ENCODE data around the gene PIR.

Gene PIR

DNA sequence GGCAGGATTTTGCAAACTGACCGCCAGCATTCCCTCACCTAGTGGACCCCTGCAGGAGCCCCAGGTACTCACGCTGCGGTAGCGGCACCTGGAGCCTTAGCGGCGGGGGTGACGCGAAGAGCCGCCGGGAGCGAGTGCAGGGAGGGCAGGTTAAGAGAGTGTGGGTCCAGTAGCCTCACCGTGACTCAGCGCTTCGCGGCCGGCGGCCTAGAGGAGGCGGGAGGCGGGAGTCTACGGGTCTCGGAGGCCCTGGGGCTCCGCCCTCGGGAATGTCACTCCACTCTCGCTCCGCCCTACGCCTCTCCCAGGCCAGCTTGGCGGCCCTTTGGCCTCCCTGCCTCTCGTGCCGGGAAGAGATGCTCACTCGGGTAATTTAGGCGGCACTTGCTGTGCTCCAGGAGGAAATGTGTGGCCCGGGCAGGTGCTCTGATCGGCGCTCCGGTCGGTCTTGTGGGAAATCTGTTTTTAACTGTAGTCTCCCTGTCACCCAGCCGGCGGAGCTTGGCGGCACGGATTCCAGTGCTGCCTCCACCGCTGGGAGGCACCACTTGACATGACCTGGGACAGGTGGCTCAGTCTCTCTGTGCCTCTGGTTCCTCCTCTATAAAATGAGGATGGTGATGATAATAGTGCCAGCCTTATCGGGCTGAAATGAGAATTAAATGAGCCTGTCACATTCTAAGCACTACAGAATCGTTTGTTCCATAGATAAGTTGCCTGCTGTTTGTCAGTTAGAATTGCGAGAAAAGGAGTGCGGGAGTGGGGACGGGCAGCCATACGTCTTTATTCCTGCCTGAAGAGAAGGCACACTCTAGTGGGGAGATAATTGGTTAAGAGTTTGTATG lies at the start of gene PIR:
Gene PIR (minus strand): TSS at position 216 of the 845 bp plus-strand sequence. CDS start 2,076 bp downstream, outside the sequence.
- peak; percentile 30 for DNase-seq

DNA sequence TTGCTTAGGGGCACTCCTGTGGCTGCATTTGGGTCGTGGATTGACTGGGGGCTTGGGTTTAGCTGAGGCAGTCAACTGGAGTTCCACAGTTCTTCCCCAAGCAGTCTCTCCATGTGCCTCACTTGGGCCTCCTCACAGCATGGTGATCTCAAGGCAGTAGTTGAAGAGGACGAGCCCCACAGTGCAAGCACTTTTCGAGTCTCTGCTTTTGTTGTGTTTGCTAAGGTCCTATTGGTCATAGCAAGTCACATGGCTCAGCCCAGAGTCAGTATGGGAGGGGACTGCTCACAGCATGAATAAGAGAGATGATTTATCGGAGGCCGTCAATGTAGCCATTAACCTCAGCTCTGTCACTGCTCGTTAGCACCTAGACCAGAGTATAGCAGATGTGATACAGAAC lies 37.2 kb upstream of the PIR start:
- no peak for DNase-seq

DNA sequence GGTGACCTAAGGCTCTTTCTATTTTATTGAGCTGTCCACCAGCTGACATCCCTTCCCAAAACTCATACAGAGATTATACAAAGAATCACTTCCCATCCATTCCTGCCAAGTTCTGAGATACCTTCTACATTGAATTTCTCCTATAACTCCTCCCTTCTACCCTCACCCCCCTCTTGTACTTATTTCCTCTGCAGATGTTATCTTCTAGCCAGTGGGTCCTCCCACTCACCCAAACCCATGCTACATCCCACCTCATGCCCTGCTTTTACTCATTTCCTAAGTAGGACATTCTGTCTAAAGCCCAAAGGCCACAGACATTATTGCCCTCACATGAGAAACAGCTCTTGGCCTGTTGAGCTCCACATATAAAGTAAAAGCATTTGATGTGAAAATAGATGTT lies 36.0 kb upstream of the PIR start:
- DNase-seq, result no peak

DNA sequence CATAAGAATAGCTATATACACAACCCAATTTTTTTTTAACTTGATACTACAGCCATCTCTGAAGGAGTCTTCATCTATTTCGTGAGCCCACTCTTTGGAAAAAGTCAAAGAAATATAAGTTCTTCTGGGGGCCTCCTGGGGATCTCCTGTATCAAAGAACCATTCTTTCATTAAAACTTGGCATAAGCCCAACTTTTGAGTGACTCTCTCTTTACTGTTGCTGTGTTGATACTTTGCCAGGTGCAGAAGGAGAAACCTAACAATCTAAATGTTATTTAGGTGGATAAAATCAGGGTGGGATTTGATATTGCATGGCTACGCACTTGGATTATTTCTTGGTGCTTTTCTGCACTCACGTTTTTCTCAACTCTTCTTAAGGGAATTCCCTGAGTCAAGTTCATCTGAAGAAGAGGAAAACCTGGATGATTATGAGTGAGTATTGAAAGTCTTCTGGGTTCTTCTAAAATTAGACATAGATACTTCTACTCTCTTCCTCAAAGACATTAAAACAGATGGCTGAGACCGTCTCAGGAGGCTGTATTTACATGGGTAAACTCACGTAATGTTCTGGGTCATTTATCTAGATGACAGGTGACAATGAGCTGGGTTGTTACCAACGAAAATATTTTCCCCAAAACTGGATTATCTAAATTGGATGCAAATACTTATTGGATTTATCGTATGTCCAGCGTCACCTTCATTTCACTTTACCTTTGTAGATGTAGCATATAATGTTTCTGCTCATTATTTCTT lies 32.7 kb upstream of the PIR start:
- DNase-seq, result no peak

- no peak for DNase-seq
These were observed 31.3 kb upstream of the PIR start for GRCh38 chrX:15524417-15524816.

DNA sequence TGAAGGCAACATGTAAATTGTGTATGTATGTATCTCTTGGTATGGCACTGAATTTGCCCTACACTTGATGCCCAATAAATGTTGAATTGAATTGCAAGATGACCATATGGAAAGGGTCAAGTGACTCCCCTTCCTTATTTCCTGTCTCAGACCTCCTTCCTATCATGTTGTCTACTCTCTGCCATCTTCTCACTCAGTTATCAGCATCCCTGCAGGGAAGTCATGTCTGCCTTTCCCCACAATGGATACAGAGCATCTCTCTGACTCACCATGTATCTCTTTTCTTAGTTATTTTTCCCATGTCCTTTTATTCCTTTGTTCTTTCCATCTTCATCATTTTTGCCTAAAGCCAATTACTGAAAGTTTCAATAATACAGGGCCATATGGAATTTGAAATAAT lies 30.0 kb upstream of the PIR start:
- DNase-seq, result no peak

GRCh38 chrX:15522464-15522863 lies 29.3 kb upstream of the PIR start:
- no peak for DNase-seq

- DNase-seq, result no peak
These were observed 22.8 kb upstream of the PIR start for GRCh38 chrX:15515931-15516330.

GRCh38 chrX:15514279-15514678 lies 21.1 kb upstream of the PIR start:
- no peak for DNase-seq

DNA sequence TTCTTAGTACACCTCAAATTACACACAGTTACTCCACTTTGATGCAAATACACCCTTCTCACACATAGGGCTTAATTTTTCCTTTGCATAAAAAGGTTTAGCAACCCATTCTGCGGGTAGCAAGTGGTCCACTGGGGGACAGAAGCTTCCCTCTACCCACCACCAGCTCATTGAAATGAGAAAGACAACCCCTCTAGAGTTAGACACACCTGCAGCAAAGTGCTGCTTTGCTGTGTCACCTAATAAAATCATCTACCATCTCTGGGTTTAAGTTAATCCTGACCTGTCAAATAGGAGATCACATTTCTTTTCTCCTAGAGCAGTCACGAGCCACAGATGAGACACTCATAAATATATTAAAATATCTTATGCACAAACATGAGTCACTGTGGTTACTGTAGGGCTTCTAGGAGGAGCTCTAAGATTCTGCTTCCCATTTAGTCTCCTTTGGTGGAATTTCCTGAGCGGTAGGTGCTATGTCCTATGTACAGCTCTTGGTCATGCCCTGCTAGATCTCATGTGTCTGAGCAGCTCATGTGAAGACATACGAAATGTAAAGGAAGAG lies 19.4 kb upstream of the PIR start:
- DNase-seq, result no peak

DNA sequence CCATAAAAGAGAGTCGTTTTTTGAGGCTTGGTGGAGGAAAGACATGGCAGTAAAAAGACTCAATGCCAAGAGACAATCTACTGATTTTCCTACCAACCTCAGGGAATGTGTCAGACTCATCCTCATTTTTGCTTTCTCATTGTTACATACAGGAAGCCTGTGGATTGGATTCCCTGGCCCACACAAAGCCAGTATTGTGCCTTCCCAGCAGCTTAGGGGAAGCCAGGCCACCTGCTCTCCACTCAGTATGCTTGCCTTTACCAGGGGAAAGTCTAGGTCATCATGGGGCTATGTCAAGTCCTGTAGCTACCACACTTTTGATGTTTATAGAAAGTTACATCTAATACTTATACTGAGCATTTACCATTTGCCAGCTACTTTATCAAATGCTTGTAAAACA lies 18.4 kb upstream of the PIR start:
- DNase-seq, result no peak

DNA sequence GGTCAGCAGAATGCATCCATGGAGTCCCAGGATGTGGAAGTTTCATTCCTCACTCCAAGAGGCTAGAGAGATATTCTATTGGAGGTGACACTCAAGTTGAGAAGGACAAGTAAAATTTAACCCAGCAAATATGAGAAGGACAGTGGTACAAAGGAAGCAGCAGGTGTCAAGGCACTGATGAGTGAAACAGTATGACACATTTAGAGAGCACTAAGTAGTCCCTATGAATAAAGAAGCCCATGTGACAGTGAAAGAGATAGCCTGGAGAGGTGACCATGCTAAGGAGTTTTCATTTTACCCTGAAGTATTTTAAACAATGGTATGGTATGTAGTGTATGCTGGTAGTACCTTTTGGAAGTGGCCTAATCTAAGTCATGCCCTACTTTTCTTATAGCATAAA lies 16.7 kb upstream of the PIR start:
- no peak for DNase-seq

DNA sequence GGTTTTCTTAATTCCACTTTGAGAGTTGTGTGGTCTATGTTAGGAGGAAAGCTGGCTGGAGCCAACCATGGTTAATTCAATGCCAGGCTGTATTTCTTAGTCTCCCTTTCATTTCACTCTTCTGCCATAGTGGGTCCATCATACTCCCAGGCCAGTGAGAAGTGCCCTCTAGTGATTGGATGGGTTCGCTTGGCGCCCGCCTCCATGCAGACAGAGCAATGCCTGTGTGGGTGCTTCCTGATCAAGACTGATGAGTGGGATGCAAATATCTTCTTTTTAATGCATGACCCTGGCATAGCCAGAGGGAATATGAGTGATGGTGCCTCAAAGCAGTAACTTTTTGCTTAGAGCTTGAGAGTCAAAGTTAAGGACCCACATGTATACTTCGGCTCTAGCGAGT lies 13.9 kb upstream of the PIR start:
- DNase-seq, result no peak

DNA sequence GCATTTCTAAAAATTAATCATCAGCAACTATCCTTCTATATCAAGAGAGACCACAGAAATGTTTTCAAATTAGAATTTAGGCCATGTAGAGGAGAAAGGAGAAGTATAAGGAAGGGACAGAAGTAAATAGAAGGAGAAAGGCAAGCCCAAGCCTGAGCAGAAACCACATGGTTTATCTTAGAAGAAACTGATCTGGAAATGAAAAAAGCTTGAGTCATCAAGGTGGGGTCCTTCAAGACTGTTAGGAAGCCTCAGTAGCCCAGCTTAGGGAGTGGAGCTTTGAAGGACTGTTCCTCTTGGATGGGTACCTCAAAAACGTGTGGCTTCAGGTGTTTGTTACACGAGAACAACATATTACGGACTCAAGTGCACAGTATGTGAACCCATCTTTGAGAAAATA lies 12.0 kb upstream of the PIR start:
- no peak for DNase-seq

DNA sequence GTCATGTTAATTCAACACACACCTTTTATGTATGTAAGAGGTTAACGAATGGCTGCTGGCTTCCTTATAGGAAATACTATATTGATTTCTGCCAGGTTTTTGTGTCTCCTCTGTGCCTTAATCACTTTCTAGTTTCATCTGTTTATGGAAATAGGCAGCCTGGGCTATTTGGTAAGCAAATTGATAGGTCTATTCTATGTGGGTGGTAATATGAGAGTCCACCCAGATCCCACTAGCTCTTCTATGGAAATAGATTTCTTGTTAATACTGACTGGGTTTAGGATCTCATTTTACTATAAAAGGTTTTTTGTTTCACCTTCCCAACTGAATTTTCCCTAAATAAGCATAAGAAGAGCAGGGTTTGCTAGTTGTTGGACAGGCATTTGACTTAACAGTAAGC lies 11.5 kb upstream of the PIR start:
- no peak for DNase-seq

DNA sequence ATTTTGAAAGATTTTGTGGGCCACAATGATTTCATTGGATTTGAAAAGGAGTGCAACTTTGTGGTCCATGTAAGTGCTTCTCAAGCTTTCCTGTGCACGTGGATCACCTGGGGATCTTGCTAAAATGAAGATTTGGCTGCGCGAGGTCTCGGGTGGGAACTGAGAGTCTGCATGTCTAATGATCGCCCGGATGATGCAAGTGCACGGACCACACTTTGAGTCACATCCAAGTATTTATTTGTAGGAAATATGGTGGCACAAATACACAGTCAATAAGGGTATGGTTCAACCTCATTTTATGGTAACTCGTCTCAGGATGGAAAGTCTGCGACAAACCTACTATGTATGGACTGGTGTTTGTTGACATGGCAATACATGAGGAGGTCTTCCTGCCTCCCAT lies 8.4 kb upstream of the PIR start:
- no peak for DNase-seq

- DNase-seq, result no peak
These were observed 7.4 kb upstream of the PIR start, which contains the start of gene BMX for GRCh38 chrX:15500497-15500966. Gene BMX, plus strand, starts transcription at chrX:15500807. Its CDS starts 7,547 bp downstream, at chrX:15508354.

- no peak for DNase-seq
These were observed 6.8 kb upstream of the PIR start for GRCh38 chrX:15499976-15500375.

DNA sequence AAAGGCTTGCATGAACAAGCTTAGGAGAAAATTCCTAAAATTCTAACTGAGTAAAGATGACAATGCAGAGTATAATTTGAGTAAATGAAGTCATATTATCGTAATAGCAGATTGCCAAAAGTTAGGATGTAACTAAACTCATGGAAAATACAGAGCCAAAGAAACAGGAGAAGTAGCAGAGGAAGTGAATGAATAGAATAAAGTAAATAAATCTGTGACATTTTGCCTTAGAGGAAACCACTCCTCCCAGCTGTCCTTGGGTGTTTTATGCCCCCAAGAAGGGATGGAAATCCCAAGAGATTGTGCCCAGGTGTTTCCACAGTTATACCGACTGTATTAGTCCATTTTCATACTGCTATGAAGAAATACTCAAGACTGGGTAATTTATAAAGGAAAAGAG lies 5.6 kb upstream of the PIR start:
- no peak for DNase-seq

- DNase-seq, result peak; percentile 29
These were observed 4.7 kb upstream of the PIR start for GRCh38 chrX:15497865-15498264.

- DNase-seq, result no peak
These were observed 3.7 kb upstream of the PIR start for GRCh38 chrX:15496824-15497223.

DNA sequence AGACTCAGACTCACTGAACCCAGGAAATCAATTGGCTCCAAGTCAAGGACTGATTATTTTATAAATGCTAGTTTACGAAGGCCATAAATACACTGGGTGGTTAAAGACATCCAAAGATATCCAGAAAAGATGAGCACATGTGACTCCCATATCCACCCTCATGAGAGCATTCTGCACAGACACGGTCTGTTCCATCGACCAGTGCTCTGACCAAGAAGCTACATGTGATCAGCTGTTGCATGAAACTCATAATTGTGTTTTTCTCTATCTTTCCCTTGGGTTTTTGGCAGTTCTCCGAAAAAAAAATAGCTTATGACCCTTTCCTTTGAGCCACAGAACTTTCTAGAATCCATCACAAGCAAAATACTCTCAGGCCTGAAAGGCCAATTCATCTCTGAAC lies 2.7 kb upstream of the PIR start:
- no peak for DNase-seq

GRCh38 chrX:15492469-15492868 lies 664 bp downstream of the PIR start:
- no peak for DNase-seq

- DNase-seq, result no peak
These were observed 9.2 kb downstream of the PIR start for GRCh38 chrX:15483891-15484290.

Measured in CD4-positive, alpha-beta T cell treated with Interferon gamma for 1 hour (primary cell).